ENCODE results near the gene INCA1. TPM values are rescaled to one million over a fixed set of nuclear protein-coding genes. Genes with fewer than 3 reads are reported as not detected.
A peak's percentile ranks its signal among the peaks of the same experiment; 100 is the strongest.

INCA1 gene
- total and polyA plus RNA-seq, 2 of the 8 experiments (the other 6 are each of a cell fraction or from before 2014, with no cell fraction given) = 0.89 to 1.4 TPM

DNA sequence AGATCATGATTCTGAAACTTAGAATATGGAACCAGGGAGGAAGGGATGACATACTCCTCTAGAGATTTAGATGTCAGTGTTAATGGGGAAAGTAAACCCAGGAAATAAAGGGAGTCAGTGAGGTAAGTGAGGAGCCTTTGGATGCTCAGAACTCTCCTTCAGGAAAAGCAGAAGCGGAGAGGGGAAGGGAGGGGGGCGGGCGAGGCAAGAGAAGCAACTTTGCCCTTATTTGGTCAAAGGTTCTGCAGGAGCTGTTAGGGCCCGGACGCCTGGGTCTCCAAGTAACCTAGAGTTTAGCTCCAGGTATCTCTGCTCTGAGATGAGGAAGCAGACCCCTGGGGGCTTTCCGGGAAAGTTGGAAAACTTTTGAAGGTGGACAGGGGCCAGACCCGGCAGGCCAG is 50.3 kb downstream of the INCA1 start:
- POLR2A ChIA-PET (ENCODE audit: partially characterized antibody) = interaction anchor here (0.6 to 32.4 kb wide), 17 partner anchors 0 to 219 kb away, joined by 3 to 987 read pairs (median 13); partner anchors contain the start of genes C17orf107, CAMTA2, ENO3 and GP1BA
- H4K8ac ChIP-seq (ENCODE audit: extremely low read depth, insufficient read depth, low read length) = no peak overlapping the region
- H3K27me3 ChIP-seq (replicated peaks in 1 of 4; ENCODE audit: control insufficient read depth in 3 of 4, extremely low read depth in 1 of 4, insufficient read depth in 3 of 4, low read length in 3 of 4) = no peaks in the 10 kb centered on the region
- DNase-seq (ENCODE audit: low read depth in 1 of 2, low spot score in 2 of 2) (no peak), FAIRE-seq (no peak)
- H3K4me1 ChIP-seq (replicated peaks in 1 of 4; ENCODE audit: control insufficient read depth in 3 of 4, insufficient read depth in 4 of 4, low read length in 3 of 4) = peaks cover 4 to 17% (median 10%) of the 10 kb centered on the region in 4 experiments
- H2BK12ac ChIP-seq (ENCODE audit: low read depth, low read length) = no peak overlapping the region
- CTCF ChIA-PET (ENCODE audit: partially characterized antibody) = interaction anchor here (0.7 to 0.8 kb wide), 3 partner anchors 11 to 37 kb away, joined by 3 to 4 read pairs (median 3); no protein-coding TSS in a partner anchor
- H2AK5ac ChIP-seq (ENCODE audit: low read depth, low read length) = no peak overlapping the region
- H3K9ac ChIP-seq (replicated peaks in 1 of 4; ENCODE audit: extremely low read depth in 1 of 4, low read depth in 3 of 4, low read length in 3 of 4) = peak overlapping the region in 3 of 4 experiments; percentile 46 to 78 (median 59); a peak in 6 of 7 replicates
- H3K4me2 ChIP-seq (ENCODE audit: insufficient read depth in 1 of 2, low read depth in 2 of 2, low read length in 2 of 2) = peak overlapping the region; percentile 67 to 95
- no peak overlapping the region for H4K5ac ChIP-seq (ENCODE audit: insufficient read length, low read depth, low read length)
- no peak overlapping the region for H3K23ac ChIP-seq (ENCODE audit: insufficient read length)
- H3K14ac ChIP-seq (ENCODE audit: insufficient read length) = no peak overlapping the region
- H2AFZ ChIP-seq (ENCODE audit: low read length) = no peak overlapping the region
- H3K27ac ChIP-seq (ENCODE audit: low read depth, low read length) = peak overlapping the region; percentile 67
- H3K4ac ChIP-seq (replicated peaks; ENCODE audit: insufficient read length, low read depth, low read length) = no peak overlapping the region
- peaks cover 8 to 42% (median 28%) of the 10 kb centered on the region in 4 experiments for H3K36me3 ChIP-seq (ENCODE audit: control insufficient read depth in 2 of 4, insufficient read depth in 4 of 4, low read length in 3 of 4)
- no peak overlapping the region for H3K56ac ChIP-seq (replicated peaks; ENCODE audit: insufficient read length, low read depth, low read length)
- no peaks in the 10 kb centered on the region for H3K9me3 ChIP-seq (ENCODE audit: insufficient read depth in 2 of 2, low read depth in 1 of 2, low read length in 1 of 2)
- WGBS, 2 experiments (ENCODE audit: extremely low coverage in 1 of 2, insufficient coverage in 1 of 2, insufficient read length in 1 of 2, insufficient replicate concordance in 2 of 2, low coverage in 1 of 2, low lambda C conversion rate in 2 of 2, missing lambda C conversion rate in 1 of 2) = 8% methylated on average over 5 of the region's 7 CpGs; no CpG with 5 or more reads in 1 of the 2 experiments
- H3K79me2 ChIP-seq (ENCODE audit: control insufficient read depth in 1 of 2, insufficient read depth in 2 of 2, low read length in 2 of 2) = peaks cover 8 to 44% of the 10 kb centered on the region in 2 experiments
- peaks cover 2% of the 10 kb centered on the region; the same call in 1 of the 2 replicates for H3K79me1 ChIP-seq (ENCODE audit: low read depth, low read length)
- H2BK120ac ChIP-seq (replicated peaks; ENCODE audit: low read depth, low read length) = no peak overlapping the region
- peaks cover 16 to 21% of the 10 kb centered on the region in 2 experiments for H4K20me1 ChIP-seq (replicated peaks in 1 of 2; ENCODE audit: control insufficient read depth in 1 of 2, insufficient read depth in 2 of 2, low read length in 2 of 2)
- peak overlapping the region; percentile 32; the same call in 1 of the 2 replicates for H3K18ac ChIP-seq (ENCODE audit: extremely low read depth, low read length)
- H2BK15ac ChIP-seq (ENCODE audit: low read length) = no peak overlapping the region
- TF ChIP-seq ASH2L (IDR thresholded peaks at IDR 0.05; ENCODE audit: low read length) (no peak), SRF (IDR thresholded peaks at IDR 0.05; ENCODE audit: low read depth, low read length) (peak; percentile 98)
- H2BK20ac ChIP-seq (ENCODE audit: low read length) = no peak overlapping the region
- peak overlapping the region; percentile 73 to 97 (median 81) for H3K4me3 ChIP-seq (ENCODE audit: extremely low read depth in 1 of 4, insufficient read depth in 2 of 4, low read depth in 3 of 4, low read length in 4 of 4)
- no peak overlapping the region for H4K91ac ChIP-seq (replicated peaks; ENCODE audit: insufficient read length, low read length)
- peaks cover 18% of the 10 kb centered on the region for H3K23me2 ChIP-seq (ENCODE audit: low read depth, low read length)
- peak overlapping the region; percentile 44; the same call in 1 of the 2 replicates for H2BK5ac ChIP-seq (ENCODE audit: low read depth, low read length)

All from H1 (cell line).